ENCODE data around the gene RALGPS1.

The RALGPS1 gene

GRCh38 chr9:127105805-127106465 lies 191.4 kb downstream of the RALGPS1 start:
- no peak for DNase-seq

- DNase-seq, result no peak
Measured at GRCh38 chr9:127106466-127106855, 191.9 kb downstream of the RALGPS1 start.

GRCh38 chr9:127107171-127107928 lies 192.8 kb downstream of the RALGPS1 start:
- DNase-seq, result no peak

GRCh38 chr9:127107929-127108876 lies 193.6 kb downstream of the RALGPS1 start:
- no peak for DNase-seq

- DNase-seq, result no peak
Measured at GRCh38 chr9:127109212-127109711, 194.7 kb downstream of the RALGPS1 start.

GRCh38 chr9:127112056-127112455 lies 197.5 kb downstream of the RALGPS1 start:
- DNase-seq, result peak; percentile 85

GRCh38 chr9:127112735-127113161 lies 198.2 kb downstream of the RALGPS1 start:
- DNase-seq, result no peak

- peak; percentile 77 for DNase-seq
Measured at GRCh38 chr9:127113191-127113972, 198.8 kb downstream of the RALGPS1 start.

GRCh38 chr9:127114606-127115005 lies 200.0 kb downstream of the RALGPS1 start:
- no peak for DNase-seq

- peak; percentile 56 for DNase-seq
Measured at GRCh38 chr9:127116088-127116726, 201.6 kb downstream of the RALGPS1 start.

- DNase-seq, result no peak
Measured at GRCh38 chr9:127116957-127117356, 202.4 kb downstream of the RALGPS1 start.

GRCh38 chr9:127117801-127118200 lies 203.2 kb downstream of the RALGPS1 start:
- no peak for DNase-seq

GRCh38 chr9:127118597-127119319 lies 204.2 kb downstream of the RALGPS1 start:
- DNase-seq, result no peak

GRCh38 chr9:127119320-127119709 lies 204.7 kb downstream of the RALGPS1 start:
- no peak for DNase-seq

- DNase-seq, result peak; percentile 50
Measured at GRCh38 chr9:127121628-127122175, 207.1 kb downstream of the RALGPS1 start.

GRCh38 chr9:127122176-127123063 lies 207.8 kb downstream of the RALGPS1 start, which contains the start of gene ANGPTL2:
ANGPTL2 (minus strand) TSS chr9:127122635; CDS start chr9:127108731, 13,904 bp downstream.
- peak; percentile 98 for DNase-seq

GRCh38 chr9:127123064-127123890 lies 208.7 kb downstream of the RALGPS1 start:
- DNase-seq, result peak; percentile 67

GRCh38 chr9:127124111-127124531 lies 209.5 kb downstream of the RALGPS1 start:
- no peak for DNase-seq

Data from femur (tissue), 1 donor.